ENCODE results near the gene AASS. TPM values are rescaled to one million over a fixed set of nuclear protein-coding genes. Genes with fewer than 3 reads are reported as not detected.

The AASS gene
- total RNA-seq, 1 donor from 2014 or later = 24.2 TPM

DNA sequence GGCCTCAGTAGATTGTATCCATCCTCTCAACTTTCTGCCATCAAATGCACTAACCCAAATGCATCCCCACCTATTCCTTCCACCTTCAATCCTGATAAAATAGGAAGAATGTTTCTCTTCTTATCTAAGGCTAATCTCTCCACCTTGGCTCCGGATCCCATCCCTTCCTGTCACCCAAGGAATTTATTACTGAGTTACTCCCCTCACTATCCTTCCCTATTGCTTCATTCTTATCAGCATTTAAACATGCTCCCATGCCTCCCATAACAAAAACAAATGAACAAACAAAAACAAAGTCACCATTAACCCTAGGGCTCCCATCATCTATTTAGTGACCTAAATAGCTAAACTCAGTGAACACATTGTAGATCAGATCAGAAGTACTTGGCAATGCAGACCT lies 25.3 kb downstream of the AASS start:
- no peak overlapping the region for H3K4me3 ChIP-seq
- DNase-seq = no peak
- no peaks in the 10 kb centered on the region for H3K4me1 ChIP-seq
- no peak for ATAC-seq
- H3K27ac ChIP-seq = no peak overlapping the region
- H3K36me3 ChIP-seq = peaks cover 48% of the 10 kb centered on the region
- TF ChIP-seq, protein P1, sequence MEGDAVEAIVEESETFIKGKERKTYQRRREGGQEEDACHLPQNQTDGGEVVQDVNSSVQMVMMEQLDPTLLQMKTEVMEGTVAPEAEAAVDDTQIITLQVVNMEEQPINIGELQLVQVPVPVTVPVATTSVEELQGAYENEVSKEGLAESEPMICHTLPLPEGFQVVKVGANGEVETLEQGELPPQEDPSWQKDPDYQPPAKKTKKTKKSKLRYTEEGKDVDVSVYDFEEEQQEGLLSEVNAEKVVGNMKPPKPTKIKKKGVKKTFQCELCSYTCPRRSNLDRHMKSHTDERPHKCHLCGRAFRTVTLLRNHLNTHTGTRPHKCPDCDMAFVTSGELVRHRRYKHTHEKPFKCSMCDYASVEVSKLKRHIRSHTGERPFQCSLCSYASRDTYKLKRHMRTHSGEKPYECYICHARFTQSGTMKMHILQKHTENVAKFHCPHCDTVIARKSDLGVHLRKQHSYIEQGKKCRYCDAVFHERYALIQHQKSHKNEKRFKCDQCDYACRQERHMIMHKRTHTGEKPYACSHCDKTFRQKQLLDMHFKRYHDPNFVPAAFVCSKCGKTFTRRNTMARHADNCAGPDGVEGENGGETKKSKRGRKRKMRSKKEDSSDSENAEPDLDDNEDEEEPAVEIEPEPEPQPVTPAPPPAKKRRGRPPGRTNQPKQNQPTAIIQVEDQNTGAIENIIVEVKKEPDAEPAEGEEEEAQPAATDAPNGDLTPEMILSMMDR (IDR thresholded peaks at IDR 0.05) = no peak
- no peaks in the 10 kb centered on the region for H3K9me3 ChIP-seq
- intact Hi-C loops (cut with DNase I) = no loop called here
- no peaks in the 10 kb centered on the region for H3K27me3 ChIP-seq (ENCODE audit: low read depth)

DNA sequence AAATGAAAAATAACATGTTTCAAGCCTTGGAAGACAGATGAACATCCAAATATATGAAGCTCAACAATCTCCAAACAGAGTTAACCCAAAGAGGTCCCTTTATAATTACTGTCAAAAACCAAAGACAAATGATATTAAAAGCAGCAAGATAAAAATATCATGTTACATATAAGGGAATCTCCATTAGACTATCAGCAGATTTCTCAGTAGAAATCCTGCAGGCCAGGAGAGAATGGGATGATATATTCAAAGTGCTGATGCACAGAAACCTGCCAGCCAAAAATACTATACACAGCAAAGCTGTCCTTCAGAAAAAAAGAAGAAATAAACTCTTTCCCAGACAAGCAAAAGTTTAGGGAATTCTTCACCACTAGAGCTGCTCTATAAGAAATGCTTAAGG lies 41.0 kb downstream of the AASS start:
- TF ChIP-seq, protein P1 (IDR thresholded peaks at IDR 0.05) = no peak
- H3K27me3 ChIP-seq (ENCODE audit: low read depth) = no peaks in the 10 kb centered on the region
- H3K27ac ChIP-seq = no peak overlapping the region
- intact Hi-C loops (cut with DNase I) = no loop called here
- peaks cover 17% of the 10 kb centered on the region for H3K36me3 ChIP-seq
- peaks cover 39% of the 10 kb centered on the region for H3K9me3 ChIP-seq
- H3K4me3 ChIP-seq = no peak overlapping the region
- no peaks in the 10 kb centered on the region for H3K4me1 ChIP-seq
- ATAC-seq = no peak
- no peak for DNase-seq

DNA sequence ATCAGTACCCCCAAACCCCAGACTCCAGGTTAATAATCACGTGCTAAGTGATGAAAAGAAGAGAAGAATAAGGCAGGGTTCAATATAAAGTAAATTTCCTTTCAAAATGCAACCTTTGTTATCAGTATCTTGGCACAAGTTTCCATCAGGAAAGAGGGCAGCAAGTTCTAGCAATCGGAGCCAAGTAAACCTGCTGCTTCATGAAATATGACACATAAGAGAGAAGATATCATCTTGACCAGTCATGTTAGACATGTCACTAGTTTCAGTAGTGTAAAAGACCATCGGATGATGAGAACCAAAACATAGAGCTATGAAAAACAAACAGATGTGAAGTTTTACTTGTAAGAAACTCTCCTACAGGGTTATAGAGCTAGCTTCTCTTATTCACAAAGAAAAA lies 44.0 kb downstream of the AASS start:
- Histone ChIP-seq H3K36me3 (peaks cover 17% of the 10 kb centered on the region), H3K9me3 (peaks cover 20% of the 10 kb centered on the region), H3K4me1 (no peaks in the 10 kb centered on the region), H3K27me3 (ENCODE audit: low read depth) (no peaks in the 10 kb centered on the region), H3K27ac (no peak overlapping the region), H3K4me3 (no peak overlapping the region)
- TF ChIP-seq, protein P1 (IDR thresholded peaks at IDR 0.05) = no peak
- ATAC-seq (no peak), DNase-seq (no peak)
- intact Hi-C loops (cut with DNase I) = no loop called here

DNA sequence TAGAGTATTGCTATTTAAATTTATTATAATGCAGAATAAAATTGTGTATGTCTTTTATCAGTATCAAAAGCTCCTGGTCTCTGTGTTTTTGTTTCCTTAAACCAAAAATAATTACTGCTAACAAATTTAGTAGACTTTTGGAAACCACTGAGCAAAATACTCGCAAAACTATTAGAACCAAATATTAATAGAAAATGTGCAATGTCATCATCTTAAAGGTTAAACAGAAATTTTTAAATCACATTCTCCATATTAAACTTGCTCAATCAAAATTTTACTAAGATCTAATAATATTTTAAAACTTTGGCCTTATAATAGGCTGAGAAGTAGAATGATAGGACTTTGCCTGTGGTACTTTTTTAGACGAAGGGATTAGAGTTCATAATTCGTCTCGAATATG lies 48.4 kb downstream of the AASS start:
- Histone ChIP-seq H3K9me3 (no peaks in the 10 kb centered on the region), H3K27ac (no peak overlapping the region), H3K36me3 (peaks cover 8% of the 10 kb centered on the region), H3K4me3 (no peak overlapping the region), H3K27me3 (ENCODE audit: low read depth) (no peaks in the 10 kb centered on the region), H3K4me1 (no peaks in the 10 kb centered on the region)
- TF ChIP-seq, protein P1 (IDR thresholded peaks at IDR 0.05) = no peak
- ATAC-seq = no peak
- intact Hi-C loops (cut with DNase I) = no loop called here
- DNase-seq = no peak

DNA sequence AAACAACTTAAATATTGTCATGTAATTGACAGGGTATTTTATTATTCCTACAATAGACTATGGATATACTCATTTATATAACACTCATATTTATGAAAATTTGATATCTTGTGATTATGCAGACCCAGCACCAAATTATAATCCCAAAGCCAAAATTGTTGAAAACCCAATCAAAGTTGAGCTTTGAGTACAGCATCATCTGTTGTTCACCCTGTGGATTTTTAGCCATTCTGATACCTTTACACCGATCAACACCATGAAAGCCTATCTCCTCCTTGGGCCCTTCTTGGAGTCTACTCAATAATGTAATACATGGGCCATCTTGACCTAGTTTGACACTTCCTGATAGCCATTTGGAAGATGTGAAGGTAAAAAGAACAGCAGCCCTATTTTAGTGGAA lies 49.5 kb downstream of the AASS start:
- no peak for ATAC-seq
- TF ChIP-seq, protein P1 (IDR thresholded peaks at IDR 0.05) = no peak
- intact Hi-C loops (cut with DNase I) = no loop called here
- Histone ChIP-seq H3K4me3 (no peak overlapping the region), H3K27ac (no peak overlapping the region), H3K4me1 (no peaks in the 10 kb centered on the region), H3K36me3 (no peaks in the 10 kb centered on the region), H3K27me3 (ENCODE audit: low read depth) (no peaks in the 10 kb centered on the region), H3K9me3 (no peaks in the 10 kb centered on the region)
- no peak for DNase-seq
